ENCODE data around the gene ACTR10. TPM values are rescaled to one million over a fixed set of nuclear protein-coding genes. Genes with fewer than 3 reads are reported as not detected.
"Not testable (repeated sequence)": the region's sequence is repeated elsewhere in the genome, so short reads cannot be mapped to it uniquely, and the experiment has no call there.

Gene ACTR10
- total RNA-seq, 1 experiment from 2014 or later, result 50.6 TPM

DNA sequence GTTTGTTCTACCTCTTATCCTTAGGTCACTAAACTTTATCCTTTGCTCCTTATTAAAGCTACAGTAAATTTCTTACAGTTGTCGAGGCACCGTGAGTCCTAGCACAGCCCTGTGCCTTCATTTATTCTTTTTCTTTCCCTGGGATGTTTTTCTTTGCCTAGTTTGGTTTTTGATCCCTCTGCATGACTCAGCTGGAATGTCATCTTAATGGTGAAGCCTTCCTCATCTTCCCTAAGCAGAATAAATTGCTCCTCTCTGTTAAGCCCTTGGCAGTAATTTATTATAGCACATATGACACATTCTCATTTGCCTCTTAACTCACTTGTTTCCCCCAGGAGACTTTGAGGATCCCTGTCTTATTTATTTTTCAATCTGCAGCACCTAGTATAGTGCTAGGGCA lies 16.6 kb downstream of the ACTR10 start:
- peak; percentile 71 for DNase-seq (ENCODE audit: low read depth)

- DNase-seq (ENCODE audit: low read depth), result no peak
Observed at GRCh38 chr14:58227096-58227819, 27.3 kb downstream of the ACTR10 start.

GRCh38 chr14:58238252-58239243 lies 38.6 kb downstream of the ACTR10 start:
- DNase-seq (ENCODE audit: low read depth), result peak; percentile 24

- peak; percentile 66 for DNase-seq (ENCODE audit: low read depth)
Observed at GRCh38 chr14:58239244-58240195, 39.6 kb downstream of the ACTR10 start.

- peak; percentile 58 for DNase-seq (ENCODE audit: low read depth)
Observed at GRCh38 chr14:58243790-58244555, 44.0 kb downstream of the ACTR10 start.

- peak; percentile 97 for DNase-seq (ENCODE audit: low read depth)
Observed at GRCh38 chr14:58244556-58245387, 44.8 kb downstream of the ACTR10 start, which contains the start of gene PSMA3. PSMA3 (plus strand) TSS chr14:58244843; CDS start chr14:58244921, 78 bp downstream.

- DNase-seq (ENCODE audit: low read depth), result no peak
Observed at GRCh38 chr14:58245562-58245961, 45.6 kb downstream of the ACTR10 start.

DNA sequence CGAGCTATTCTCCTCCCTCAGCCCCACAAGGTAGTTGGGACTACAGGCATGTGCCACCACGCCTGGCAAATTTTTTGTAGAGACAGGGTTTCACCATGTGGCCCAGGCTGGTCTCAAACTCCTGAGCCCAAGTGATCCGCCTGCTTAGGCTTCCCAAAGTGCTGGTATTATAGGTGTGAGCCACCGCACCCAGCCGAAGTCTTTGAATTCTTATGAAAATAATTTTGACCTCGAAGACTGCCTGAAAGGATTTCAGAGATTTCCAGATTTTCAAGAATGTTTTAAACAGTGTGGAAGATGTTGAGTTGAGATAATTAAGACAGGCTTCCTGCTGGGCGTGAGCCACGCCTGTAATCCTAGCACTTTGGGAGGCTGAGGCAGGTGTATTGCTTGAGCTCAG lies 49.7 kb downstream of the ACTR10 start:
- DNase-seq (ENCODE audit: low read depth), result no peak

DNA sequence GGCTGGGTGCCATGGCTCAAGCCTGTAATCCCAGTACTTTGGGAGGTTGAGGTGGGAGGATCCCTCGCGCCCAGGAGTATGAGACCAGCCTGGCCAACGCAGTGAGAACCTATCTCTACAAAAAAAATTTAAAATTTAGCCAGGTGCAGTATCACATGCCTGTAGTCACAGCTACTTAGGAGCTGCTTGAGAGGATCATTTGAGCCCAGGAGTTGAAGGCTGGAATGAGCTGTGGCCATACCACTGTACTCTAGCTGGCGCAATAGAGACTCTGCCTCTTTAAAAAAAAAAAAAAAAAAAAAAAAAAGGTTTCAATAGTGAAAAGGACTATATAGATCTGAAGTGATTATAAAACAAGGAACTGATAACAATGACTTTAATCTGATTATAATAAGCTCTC lies 58.2 kb downstream of the ACTR10 start:
- DNase-seq (ENCODE audit: low read depth), result no peak

- not testable (repeated sequence) for DNase-seq (ENCODE audit: low read depth)
Observed at GRCh38 chr14:58262005-58262404, 62.1 kb downstream of the ACTR10 start.

GRCh38 chr14:58265401-58265800 lies 65.5 kb downstream of the ACTR10 start:
- DNase-seq (ENCODE audit: low read depth), result no peak

DNA sequence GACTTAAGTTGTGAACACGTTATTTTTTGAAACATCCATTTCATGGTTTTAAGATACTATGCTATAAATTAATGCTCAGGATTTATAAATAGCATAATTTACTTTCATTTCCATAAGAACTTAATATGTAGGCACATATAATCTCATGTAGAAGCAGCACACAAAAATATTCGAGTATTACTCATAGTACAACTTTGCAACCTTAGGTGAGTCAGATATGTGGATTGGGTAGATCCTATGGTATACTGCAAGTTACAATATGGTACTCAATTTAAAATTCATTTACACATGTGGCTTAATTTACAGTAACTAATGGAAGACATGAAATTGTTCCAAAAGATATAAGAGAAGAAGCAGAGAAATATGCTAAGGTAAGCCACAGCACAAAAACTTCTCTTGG lies 70.7 kb downstream of the ACTR10 start:
- DNase-seq (ENCODE audit: low read depth), result no peak

GRCh38 chr14:58272588-58273372 lies 72.8 kb downstream of the ACTR10 start:
- DNase-seq (ENCODE audit: low read depth), result peak; percentile 47

- DNase-seq (ENCODE audit: low read depth), result no peak
Observed at GRCh38 chr14:58274881-58275280, 74.9 kb downstream of the ACTR10 start.

DNA sequence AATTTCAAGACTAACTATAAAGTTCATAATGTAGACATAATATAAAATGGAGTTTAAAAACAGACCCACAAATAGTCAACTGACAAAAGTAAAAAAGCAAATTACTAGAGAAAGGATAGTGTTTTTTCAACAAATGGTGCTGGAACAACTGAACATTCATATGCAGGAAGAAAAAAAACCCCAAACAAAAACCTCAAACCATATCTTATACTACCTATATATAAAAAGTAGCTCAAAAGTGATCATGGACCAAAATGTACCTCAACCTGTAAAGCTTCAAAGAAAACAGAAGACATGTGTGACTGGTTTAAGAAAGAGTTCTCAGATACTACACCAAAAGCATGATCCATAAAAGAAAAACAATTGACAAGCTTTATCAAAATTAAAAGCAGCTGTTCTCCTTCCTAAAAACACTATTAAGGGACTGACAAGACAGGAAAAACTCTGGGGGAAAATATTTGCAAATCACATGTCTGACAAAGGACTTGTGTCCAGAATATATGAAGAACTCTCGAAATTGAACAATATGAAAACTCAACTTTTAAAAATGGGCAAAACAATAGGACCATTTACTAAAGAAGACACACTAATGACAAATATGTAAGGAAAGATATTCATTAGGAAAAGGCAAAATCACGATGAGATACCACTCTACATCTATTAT lies 75.7 kb downstream of the ACTR10 start:
- DNase-seq (ENCODE audit: low read depth), result no peak

- DNase-seq (ENCODE audit: low read depth), result no peak
Observed at GRCh38 chr14:58276208-58276607, 76.3 kb downstream of the ACTR10 start.

DNA sequence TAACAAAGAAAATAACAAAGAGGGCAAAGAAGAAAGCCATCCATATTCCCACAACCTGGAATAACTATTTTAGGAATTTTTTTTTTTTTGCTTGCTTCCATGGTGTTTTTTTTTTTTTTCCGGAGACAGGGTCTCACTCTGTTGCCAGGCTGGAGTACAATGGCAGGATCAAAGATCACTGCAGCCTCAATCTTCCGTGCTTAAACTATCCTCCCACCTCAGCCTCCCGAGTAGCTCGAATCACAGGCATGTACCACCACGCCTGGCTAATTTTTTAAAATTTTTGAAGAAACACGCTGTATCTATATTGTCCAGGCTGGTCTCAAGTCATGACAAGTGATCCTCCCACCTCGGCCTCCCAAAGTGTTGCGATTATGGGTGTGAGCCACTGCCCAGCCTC lies 78.2 kb downstream of the ACTR10 start:
- DNase-seq (ENCODE audit: low read depth), result no peak

Data from M059J (cell line).